ENCODE results near the gene TMEM44.
"Not testable (repeated sequence)": the region's sequence is repeated elsewhere in the genome, so short reads cannot be mapped to it uniquely, and the experiment has no call there.

Gene TMEM44

DNA sequence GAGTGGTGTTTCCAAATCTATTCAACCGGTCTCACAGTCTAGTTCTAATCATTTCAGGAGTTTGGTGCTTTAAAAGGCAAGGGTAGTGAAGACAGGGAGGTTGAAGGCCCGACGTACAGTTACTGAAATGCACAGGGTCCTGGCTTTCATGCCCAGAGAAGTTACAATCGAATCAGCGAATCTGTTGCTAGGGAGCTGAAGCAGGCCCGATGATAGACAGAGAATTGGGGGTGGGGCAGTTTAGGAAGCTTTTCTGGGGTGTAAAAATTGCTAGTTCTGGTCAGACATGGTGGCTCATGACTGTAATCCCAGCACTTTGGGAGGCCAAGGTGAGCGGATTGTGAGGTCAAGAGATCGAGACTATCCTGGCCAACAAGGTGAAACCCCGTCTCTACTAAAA, 83.4 kb downstream of the TMEM44 start:
- DNase-seq, result no peak

DNA sequence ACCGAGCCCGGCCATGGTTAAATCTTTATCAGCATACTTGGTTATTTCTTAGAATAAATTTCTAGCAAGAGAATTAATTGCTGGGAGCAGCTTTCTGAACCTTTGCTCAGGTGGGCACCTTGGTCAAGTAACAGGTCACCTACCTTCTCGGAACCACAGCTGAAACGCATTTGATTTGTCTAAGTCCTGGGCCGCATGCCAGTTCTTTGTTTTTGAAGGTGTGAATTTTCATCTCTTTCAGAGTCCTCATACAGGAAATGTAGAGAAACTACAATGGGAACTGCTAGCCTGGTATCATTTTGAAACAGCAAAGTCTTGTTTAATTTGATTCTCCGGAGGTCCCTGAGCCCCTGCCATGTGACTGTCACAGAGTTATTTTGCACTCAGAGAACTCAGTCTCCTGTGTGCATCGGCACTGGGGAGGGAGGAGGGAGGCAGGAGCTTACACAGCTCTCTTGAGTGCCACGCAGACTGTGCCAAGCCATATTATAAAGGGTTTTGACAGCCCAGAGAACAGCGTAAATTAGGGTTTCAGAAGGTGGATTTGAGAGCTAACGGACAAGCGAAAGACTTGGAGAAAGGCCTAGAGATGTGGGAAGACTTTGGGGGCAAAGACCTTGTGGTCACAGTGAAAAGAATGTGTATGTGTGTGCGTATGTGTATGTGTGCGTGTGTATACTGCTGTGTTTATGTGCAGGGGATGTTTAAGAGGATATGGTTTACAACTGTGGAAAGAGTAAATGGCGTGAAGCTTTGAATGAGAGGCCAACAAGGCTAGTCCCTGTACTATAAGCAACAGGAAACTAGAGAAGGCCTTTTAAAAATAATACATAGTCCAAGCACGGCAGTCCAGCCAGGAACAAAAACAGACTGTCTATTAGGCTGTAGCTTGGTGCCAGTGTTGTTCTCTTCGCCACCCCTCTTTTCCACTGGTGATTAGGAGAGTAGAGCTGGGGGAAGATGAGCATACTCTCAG, 84.6 kb downstream of the TMEM44 start:
- DNase-seq, result no peak

DNA sequence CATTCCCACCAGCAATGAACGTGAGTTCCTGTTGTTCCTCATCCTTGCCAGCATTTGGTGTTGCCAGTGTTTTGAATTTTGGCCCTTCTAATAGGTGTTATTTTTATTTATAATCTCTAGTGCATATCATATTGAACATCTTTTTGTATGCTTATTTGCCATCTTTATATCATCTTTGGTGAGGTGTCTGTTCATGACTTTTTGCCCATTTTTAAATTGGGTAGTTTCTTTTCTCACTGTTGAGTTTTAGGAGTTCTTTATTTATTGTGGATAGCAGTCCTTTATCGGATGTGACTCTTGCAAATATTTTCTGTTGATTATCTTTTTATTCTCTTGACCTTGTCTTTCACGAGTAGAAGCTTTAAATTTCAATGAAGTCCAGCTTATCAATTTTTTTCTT, 86.2 kb downstream of the TMEM44 start:
- no peak for DNase-seq

DNA sequence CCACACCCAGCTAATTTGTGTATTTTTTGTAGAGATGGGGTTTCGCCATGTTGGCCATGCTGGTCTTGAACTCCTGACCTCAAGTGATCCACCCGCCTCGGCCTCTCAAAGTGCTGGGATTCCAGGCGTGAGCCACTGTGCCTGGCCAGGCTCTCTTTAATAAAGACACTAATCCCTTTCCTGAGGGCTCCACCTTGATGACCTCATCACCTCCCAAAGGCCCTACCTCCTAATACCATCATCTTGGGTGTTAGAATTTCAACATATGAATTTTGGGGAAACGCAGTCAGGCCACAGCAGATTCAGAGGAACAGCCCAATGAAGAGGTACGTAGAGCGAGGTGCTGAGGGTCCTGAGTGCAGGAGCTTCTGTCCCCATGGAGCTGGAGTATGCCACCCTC, 87.7 kb downstream of the TMEM44 start:
- not testable (repeated sequence) for DNase-seq

DNA sequence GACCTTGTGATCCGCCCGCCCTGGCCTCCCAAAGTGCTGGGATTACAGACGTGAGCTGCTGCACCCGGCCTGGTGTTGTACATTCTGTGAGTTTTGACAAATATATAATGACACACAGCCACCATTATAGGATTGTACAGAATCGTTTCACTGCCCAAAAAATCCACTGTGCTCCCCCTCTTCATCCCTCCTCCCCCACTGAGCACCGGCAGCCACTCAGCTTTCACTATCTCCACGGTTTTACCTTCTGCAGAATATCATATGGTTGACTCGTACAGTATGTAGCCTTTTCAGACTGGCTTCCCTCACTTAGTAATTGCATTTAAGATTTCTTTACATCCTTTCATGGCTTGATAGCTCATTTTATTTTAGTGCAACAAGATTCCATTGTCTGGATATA, 89.7 kb downstream of the TMEM44 start:
- DNase-seq, result no peak

DNA sequence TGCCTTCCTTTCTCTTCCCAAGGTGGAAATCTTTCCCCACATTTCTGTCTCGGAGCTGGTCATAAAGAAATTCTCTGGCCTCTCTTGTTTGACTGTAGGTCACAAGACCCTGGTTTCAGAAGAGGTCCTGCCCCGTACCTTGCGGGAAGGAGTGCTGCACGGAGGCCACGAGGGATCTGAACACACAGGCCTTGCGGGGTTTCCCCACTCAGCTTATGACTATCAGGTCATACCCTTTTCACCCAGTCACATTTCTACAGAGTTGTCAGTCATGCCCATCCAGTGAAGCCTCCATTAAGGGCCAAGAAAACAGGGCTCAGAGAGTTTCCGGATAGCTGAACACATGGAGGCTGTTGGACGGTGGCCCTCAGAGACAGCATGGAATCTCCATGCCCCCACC, 91.7 kb downstream of the TMEM44 start:
- no peak for DNase-seq

DNA sequence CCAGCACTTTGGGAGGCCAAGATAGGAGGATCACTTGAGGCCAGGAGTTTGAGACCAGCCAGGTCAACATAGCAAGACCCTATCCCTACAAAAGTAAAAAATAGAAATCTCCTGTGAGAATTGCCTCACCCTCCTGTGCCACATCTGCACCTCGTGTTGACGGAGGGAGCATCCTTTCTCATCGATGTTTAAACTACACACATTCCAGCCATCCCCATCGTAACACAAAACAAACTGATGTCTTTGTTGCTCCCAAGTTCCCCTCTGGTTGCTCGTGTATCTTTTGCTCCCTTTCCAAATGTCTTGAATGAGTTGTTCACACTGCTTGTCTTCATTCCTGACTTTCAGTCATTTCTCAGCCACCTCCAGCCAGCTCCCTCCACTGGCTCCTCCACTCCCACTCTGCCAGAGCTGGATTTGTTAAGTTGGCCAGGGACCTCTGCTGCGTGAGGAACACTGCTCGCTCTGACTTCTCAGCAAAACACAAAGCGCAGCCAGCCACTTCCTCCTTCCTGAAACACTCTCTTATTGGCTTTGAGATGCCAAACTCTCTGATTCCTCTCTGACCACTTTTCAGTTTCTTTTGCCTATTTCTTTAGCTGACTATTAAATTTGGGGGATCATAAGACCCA, 92.8 kb downstream of the TMEM44 start:
- no peak for DNase-seq

DNA sequence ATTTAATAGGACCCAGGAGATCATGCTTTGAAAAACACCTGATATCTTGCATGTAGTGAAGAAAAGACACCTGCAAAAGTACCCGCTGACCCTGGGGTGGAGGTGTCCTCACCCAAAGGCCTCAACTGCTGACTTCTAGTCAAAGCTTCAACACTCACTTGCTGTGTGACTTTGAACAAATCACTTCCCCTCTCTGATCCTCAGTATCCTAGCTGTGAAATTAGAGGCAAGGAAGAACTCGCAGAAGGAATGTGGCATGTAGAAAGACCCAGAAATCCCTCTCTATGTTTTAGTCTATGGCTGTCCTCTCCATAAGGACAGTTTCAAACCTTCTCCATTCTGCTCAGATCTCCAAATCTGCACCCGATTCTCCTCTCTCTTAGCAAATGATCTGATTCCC, 93.7 kb downstream of the TMEM44 start:
- no peak for DNase-seq

DNA sequence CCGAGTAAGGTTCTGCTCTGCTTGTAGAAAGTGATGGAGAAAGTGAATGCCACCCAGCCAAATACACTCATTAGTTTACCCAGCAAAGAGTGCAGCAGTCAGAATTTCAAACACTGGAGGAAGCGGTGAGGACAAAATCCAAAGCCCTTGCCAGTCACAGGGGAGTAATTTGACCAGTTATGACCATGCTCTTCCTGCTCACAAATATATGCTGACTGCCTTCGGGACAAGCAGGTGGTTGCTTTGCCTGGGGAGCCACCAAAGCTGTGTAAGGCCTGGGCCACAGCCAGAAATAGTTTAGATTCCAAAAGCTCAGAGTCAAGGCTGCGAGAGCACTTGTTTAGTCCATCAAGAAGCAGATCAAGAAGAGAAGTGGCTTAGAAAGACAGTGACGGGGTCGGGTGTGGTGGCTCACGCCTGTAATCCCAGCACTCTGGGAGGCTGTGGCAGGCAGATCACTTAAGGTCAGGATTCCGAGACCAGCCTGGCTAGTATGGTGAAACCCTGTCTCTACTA, 95.4 kb downstream of the TMEM44 start:
- DNase-seq, result peak; percentile 77
